Measurements from ENCODE around the gene ETV3. TPM values are rescaled to one million over a fixed set of nuclear protein-coding genes. Genes with fewer than 3 reads are reported as not detected.

Gene ETV3
- total and polyA plus RNA-seq, 10 of the 15 experiments (the other 5 are each of a cell fraction or from before 2014, with no cell fraction given) = 1.7 to 13.8 (median 7.2) TPM

- TF ChIP-seq HSF1 (IDR thresholded peaks at IDR 0.05; ENCODE audit: low read depth, low read length) (no peak), ZBTB40 (IDR thresholded peaks at IDR 0.05; ENCODE audit: borderline replicate concordance) (no peak), NFYA (IDR thresholded peaks at IDR 0.05; ENCODE audit: borderline replicate concordance, low read depth, low read length) (no peak), KAT2A (conservative IDR thresholded peaks at IDR 0.05; ENCODE audit: control insufficient read depth, low read depth, low read length) (no peak), MYC (IDR thresholded peaks at IDR 0.05; ENCODE audit: insufficient read depth, insufficient read length, insufficient replicate concordance, low read length, severe bottlenecking) (no peak)
Observed at GRCh38 chr1:157176016-157176415, 37.8 kb upstream of the ETV3 start (continued).

Measured in GM12878 (cell line).